HG03558 (cell line): ENCODE data around the gene PLEKHG4.

Source experiments
- ATAC-seq: cut with Tn5 transposase; IDR thresholded peaks from one replicate; pipeline ENCODE4 v1.9.1; 2021; ENCODE audit warnings: moderate number of reproducible peaks; ENCODE audit not compliant: unreplicated experiment; ENCODE audit errors: extremely low read depth

PLEKHG4 gene

GRCh38 chr16:67326472-67327309 is 47.4 kb downstream of the PLEKHG4 start, which contains the start of the genes KCTD19 and LRRC36:
TSS of gene KCTD19 (minus strand) at chr16:67326741. CDS start at chr16:67326707, 34 bp downstream.
TSS of gene LRRC36 (plus strand) at chr16:67326815. CDS start at chr16:67326863, 48 bp downstream.
- ATAC-seq: no peak

GRCh38 chr16:67327743-67328142 is 48.4 kb downstream of the PLEKHG4 start:
- no peak for ATAC-seq

GRCh38 chr16:67329901-67330300 is 50.6 kb downstream of the PLEKHG4 start:
- no peak for ATAC-seq

- ATAC-seq: no peak
Measured at GRCh38 chr16:67333315-67333714, 54.0 kb downstream of the PLEKHG4 start.

DNA sequence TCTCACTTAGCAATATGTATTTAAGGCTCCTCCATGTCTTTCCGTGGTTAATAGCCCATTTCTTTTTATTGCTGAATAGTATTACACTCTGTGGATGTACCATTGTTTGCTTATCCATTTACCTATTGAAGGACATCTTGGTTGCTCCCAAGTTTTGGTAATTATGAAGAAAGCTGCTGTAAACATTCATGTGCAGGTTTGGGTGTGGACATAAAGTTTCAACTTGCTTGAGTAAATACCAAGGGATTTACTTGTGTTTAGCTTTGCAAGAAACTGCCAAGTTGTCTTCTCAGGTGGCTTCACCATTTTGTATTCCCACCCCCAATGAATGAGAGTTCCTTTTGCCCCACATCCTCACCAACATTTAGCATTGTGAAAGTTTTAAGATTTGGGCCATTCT is 56.8 kb downstream of the PLEKHG4 start:
- ATAC-seq: no peak

GRCh38 chr16:67336648-67337047 is 57.3 kb downstream of the PLEKHG4 start:
- no peak for ATAC-seq
